ENCODE results near the gene RFNG. TPM values are rescaled to one million over a fixed set of nuclear protein-coding genes. Genes with fewer than 3 reads are reported as not detected.

RFNG gene
- total RNA-seq, 1 experiment from 2014 or later = 52.0 TPM

DNA sequence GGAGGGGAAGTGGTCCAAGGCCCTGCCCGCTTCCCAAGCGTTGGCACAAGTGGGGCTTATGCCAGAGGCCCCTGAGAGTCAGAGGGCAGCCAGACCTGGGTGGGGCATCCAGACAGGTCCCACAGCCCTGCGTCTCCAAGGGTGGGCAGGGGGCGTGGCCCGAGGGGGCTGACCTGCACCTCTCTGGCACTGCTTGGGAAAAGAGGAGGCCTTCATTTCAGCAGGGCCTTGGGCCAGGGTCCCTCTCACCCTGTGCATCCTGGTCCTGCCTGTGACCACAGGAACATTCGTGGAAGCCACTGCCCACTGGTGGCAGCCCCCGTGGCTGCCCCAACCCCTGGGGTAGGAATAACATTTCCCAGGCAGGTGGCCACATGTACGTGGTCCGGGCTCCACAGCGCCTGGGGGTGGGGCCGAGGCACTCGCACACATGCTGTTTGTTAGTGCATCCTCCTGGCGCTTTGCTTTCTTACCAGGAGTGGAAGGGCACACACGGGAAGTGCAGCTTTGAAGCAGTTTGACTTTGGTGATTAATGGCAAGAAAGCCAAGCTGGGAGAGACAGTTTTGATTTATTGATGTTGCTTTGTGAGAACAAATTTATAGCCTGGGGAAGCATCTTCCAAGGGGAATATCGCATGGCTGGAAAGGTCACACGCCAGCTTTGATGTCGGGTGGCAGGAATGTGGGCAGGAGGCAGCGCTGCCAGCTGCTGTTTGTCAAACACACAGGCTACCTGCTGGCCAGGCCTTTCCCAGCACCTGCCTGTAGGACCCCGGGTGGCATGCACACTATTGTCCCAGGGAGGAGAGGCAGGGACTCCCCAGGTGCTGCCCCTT, 33.2 kb downstream of the RFNG start:
- no peak for DNase-seq (ENCODE audit: low read depth, low spot score)
- Histone ChIP-seq H2AFZ (ENCODE audit: low read depth, low read length, poor library complexity, severe bottlenecking) (no peak overlapping the region), H3K9me3 (ENCODE audit: control insufficient read depth in 1 of 2, insufficient read depth in 1 of 2, low read depth in 1 of 2, low read length in 2 of 2) (no peaks in the 10 kb centered on the region), H4K20me1 (ENCODE audit: insufficient read depth) (peaks cover 4% of the 10 kb centered on the region; the same call in 1 of the 2 replicates), H3K36me3 (ENCODE audit: control insufficient read depth in 1 of 2, insufficient read depth in 2 of 2, low read length in 2 of 2) (peaks cover 0 to 10% of the 10 kb centered on the region in 2 experiments; a peak in 1 of 4 replicates), H3K27me3 (ENCODE audit: insufficient read depth, low read length) (no peaks in the 10 kb centered on the region), H3K79me2 (ENCODE audit: insufficient read depth, low read length) (peaks cover 35% of the 10 kb centered on the region), H3K9me2 (ENCODE audit: insufficient read depth) (no peaks in the 10 kb centered on the region), H3K4me3 (replicated peaks in 1 of 2; ENCODE audit: low read depth in 1 of 2, low read length in 2 of 2) (no peak overlapping the region), H3K9ac (ENCODE audit: low read length) (no peak overlapping the region), H3K4me2 (ENCODE audit: low read length) (no peak overlapping the region), H3K27ac (ENCODE audit: low read depth, low read length) (peak overlapping the region; percentile 36; the same call in 1 of the 2 replicates), H3K4me1 (ENCODE audit: control insufficient read depth in 1 of 2, insufficient read depth in 2 of 2, low read length in 2 of 2) (peaks cover 21 to 36% of the 10 kb centered on the region in 2 experiments)
- intact Hi-C loops (cut with micrococcal nuclease) = no loop called here
- CTCF ChIA-PET = interaction anchor here (1.2 kb wide), 1 partner anchor 59 kb away, joined by 3 read pairs; no protein-coding TSS in a partner anchor
- ATAC-seq = no peak
- POLR2A ChIA-PET = no interaction called here
- no peak for TF ChIP-seq EGR1 (IDR thresholded peaks at IDR 0.05; ENCODE audit: low read depth)
- no peak for TF ChIP-seq POLR2AphosphoS5 (IDR thresholded peaks at IDR 0.05; ENCODE audit: low read depth, low read length)
- TF ChIP-seq TCF7L2 (IDR thresholded peaks at IDR 0.05; ENCODE audit: borderline replicate concordance, extremely low read depth, insufficient read depth, insufficient read length) = peak; percentile 23
- no peak for TF ChIP-seq SP1 (IDR thresholded peaks at IDR 0.05; ENCODE audit: low read depth)
- TF ChIP-seq, protein P1, sequence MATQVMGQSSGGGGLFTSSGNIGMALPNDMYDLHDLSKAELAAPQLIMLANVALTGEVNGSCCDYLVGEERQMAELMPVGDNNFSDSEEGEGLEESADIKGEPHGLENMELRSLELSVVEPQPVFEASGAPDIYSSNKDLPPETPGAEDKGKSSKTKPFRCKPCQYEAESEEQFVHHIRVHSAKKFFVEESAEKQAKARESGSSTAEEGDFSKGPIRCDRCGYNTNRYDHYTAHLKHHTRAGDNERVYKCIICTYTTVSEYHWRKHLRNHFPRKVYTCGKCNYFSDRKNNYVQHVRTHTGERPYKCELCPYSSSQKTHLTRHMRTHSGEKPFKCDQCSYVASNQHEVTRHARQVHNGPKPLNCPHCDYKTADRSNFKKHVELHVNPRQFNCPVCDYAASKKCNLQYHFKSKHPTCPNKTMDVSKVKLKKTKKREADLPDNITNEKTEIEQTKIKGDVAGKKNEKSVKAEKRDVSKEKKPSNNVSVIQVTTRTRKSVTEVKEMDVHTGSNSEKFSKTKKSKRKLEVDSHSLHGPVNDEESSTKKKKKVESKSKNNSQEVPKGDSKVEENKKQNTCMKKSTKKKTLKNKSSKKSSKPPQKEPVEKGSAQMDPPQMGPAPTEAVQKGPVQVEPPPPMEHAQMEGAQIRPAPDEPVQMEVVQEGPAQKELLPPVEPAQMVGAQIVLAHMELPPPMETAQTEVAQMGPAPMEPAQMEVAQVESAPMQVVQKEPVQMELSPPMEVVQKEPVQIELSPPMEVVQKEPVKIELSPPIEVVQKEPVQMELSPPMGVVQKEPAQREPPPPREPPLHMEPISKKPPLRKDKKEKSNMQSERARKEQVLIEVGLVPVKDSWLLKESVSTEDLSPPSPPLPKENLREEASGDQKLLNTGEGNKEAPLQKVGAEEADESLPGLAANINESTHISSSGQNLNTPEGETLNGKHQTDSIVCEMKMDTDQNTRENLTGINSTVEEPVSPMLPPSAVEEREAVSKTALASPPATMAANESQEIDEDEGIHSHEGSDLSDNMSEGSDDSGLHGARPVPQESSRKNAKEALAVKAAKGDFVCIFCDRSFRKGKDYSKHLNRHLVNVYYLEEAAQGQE (IDR thresholded peaks at IDR 0.05; ENCODE audit: low read depth) = no peak
- BruUV-seq (replicated peaks) = no TSS peak
- RAD21 ChIA-PET (ENCODE audit: low non-redundant PET in 1 of 2, low total read pairs in 2 of 2, uncharacterized antibody in 2 of 2, unreplicated experiment in 2 of 2) = no interaction called here
